Progenitor cell of endocrine pancreas (in vitro differentiated cells): ENCODE data around the gene NLRP6. TPM values are rescaled to one million over a fixed set of nuclear protein-coding genes. Genes with fewer than 3 reads are reported as not detected.
A peak's percentile ranks its signal among the peaks of the same experiment; 100 is the strongest.
"Not testable (repeated sequence)": the region's sequence is repeated elsewhere in the genome, so short reads cannot be mapped to it uniquely, and the experiment has no call there.

Experiments
- DNase-seq: peaks from one replicate; pipeline ENCODE4 v3.0.0; 2021; ENCODE audit warnings: low spot score; ENCODE audit not compliant: unreplicated experiment
- H3K27ac Mint-ChIP-seq: 2 replicates; pipeline ENCODE4 v1.8.0; 2021; ENCODE audit warnings: mild to moderate bottlenecking, moderate library complexity, mixed read lengths
- H3K27me3 Mint-ChIP-seq: 2 replicates; pipeline ENCODE4 v1.8.0; 2021; ENCODE audit warnings: mixed read lengths
- H3K36me3 Mint-ChIP-seq: 2 replicates; pipeline ENCODE4 v1.8.0; 2022; ENCODE audit warnings: mixed read lengths; ENCODE audit not compliant: insufficient read depth
- H3K4me1 Mint-ChIP-seq: 2 replicates; pipeline ENCODE4 v1.8.0; 2021; ENCODE audit warnings: low read depth, mixed read lengths
- H3K4me3 Mint-ChIP-seq: 2 replicates; pipeline ENCODE4 v1.8.0; 2021; ENCODE audit warnings: low read depth, mild to moderate bottlenecking, moderate library complexity, mixed read lengths
- H3K9me3 Mint-ChIP-seq: 2 replicates; pipeline ENCODE4 v1.8.0; 2021; ENCODE audit warnings: low read depth, mixed read lengths
- CTCF ChIP-seq: fragments of 200-600 bp; sonication (generic); IDR thresholded peaks from one replicate; pipeline ENCODE4 v1.5.0; 2021; ENCODE audit warnings: antibody characterized with exemption, mild to moderate bottlenecking; ENCODE audit not compliant: unreplicated experiment
- total RNA-seq: library from RNA; stranded (reverse); gene quantifications from 2 replicates; pipeline ENCODE4 v1.2.1, GENCODE V29; 2021

NLRP6 gene
- total RNA-seq, 1 donor from 2014 or later: not detected

- Mint-ChIP-seq H3K27ac (no peak overlapping the region), H3K27me3 (peaks cover 28% of the 10 kb centered on the region), H3K4me3 (no peak overlapping the region), H3K36me3 (no peaks in the 10 kb centered on the region), H3K4me1 (peaks cover 2% of the 10 kb centered on the region), H3K9me3 (no peaks in the 10 kb centered on the region)
- no peak for DNase-seq
- no peak for TF ChIP-seq CTCF
These were observed 6.2 kb downstream of the NLRP6 start for GRCh38 chr11:284105-285020.

GRCh38 chr11:285021-285893, 7.0 kb downstream of the NLRP6 start:
- Mint-ChIP-seq H3K4me1 (peaks cover 3% of the 10 kb centered on the region), H3K27me3 (peaks cover 28% of the 10 kb centered on the region), H3K9me3 (no peaks in the 10 kb centered on the region), H3K36me3 (no peaks in the 10 kb centered on the region), H3K27ac (no peak overlapping the region), H3K4me3 (no peak overlapping the region)
- no peak for DNase-seq
- TF ChIP-seq CTCF: no peak

- peaks cover 3% of the 10 kb centered on the region for H3K4me1 Mint-ChIP-seq
- H3K9me3 Mint-ChIP-seq: no peaks in the 10 kb centered on the region
- DNase-seq: no peak
- no peak for TF ChIP-seq CTCF
- H3K27ac Mint-ChIP-seq: no peak overlapping the region
- H3K27me3 Mint-ChIP-seq: peaks cover 28% of the 10 kb centered on the region
- H3K36me3 Mint-ChIP-seq: no peaks in the 10 kb centered on the region
- no peak overlapping the region for H3K4me3 Mint-ChIP-seq
These were observed 7.7 kb downstream of the NLRP6 start for GRCh38 chr11:285894-286220.

GRCh38 chr11:286977-287820, 9.0 kb downstream of the NLRP6 start:
- not testable (repeated sequence) for DNase-seq, H3K36me3 Mint-ChIP-seq, H3K4me1 Mint-ChIP-seq, H3K27ac Mint-ChIP-seq, H3K9me3 Mint-ChIP-seq
- Mint-ChIP-seq H3K27me3 (peaks cover 24% of the 10 kb centered on the region), H3K4me3 (peak overlapping the region; percentile 57)

- Mint-ChIP-seq H3K36me3 (peaks cover 2% of the 10 kb centered on the region), H3K9me3 (no peaks in the 10 kb centered on the region), H3K27me3 (peaks cover 17% of the 10 kb centered on the region), H3K4me1 (peaks cover 5% of the 10 kb centered on the region), H3K4me3 (peak overlapping the region; percentile 74), H3K27ac (peak overlapping the region; percentile 45)
- DNase-seq: no peak
- no peak for TF ChIP-seq CTCF
These were observed 9.7 kb downstream of the NLRP6 start for GRCh38 chr11:287821-288477.
